Peyer's patch (tissue), 4 donors: Measurements from ENCODE around the gene MTG1.

Source experiments
- CTCF ChIP-seq, 6 experiments: fragments of 450-650 bp in 4 of 6; fragments of 200-600 bp in 2 of 6; sonication (generic) in 1 of 6; IDR thresholded peaks; one replicate each; pipeline ENCODE4 v1.5.1; 2017 to 2019; ENCODE audit warnings: antibody characterized with exemption in 6 of 6, mild to moderate bottlenecking in 3 of 6, moderate library complexity in 1 of 6
- POLR2A ChIP-seq, 2 donors: fragments of 450-650 bp; IDR thresholded peaks; one replicate each; pipeline ENCODE4 v1.5.1; 2017; ENCODE audit warnings: antibody characterized with exemption in 2 of 2, mild to moderate bottlenecking in 2 of 2, moderate library complexity in 2 of 2

- TF ChIP-seq CTCF (IDR thresholded peaks at IDR 0.05) (no peak), POLR2A (IDR thresholded peaks at IDR 0.05) (no peak)
These were observed 44.4 kb upstream of the MTG1 start for GRCh38 chr10:133349577-133350011.
